GM12874 (cell line): ENCODE results near the gene CAMK2D.

ENCODE experiments used
- CTCF ChIP-seq: IDR thresholded peaks from 2 replicates; pipeline ENCODE4 v1.5.1; 2011; ENCODE audit warnings: low read depth, mild to moderate bottlenecking, control low read depth, low read length, moderate library complexity; ENCODE audit not compliant: insufficient read depth

CAMK2D gene

GRCh38 chr4:113586072-113586471 is 175.5 kb downstream of the CAMK2D start:
- no peak for TF ChIP-seq CTCF

GRCh38 chr4:113584407-113585150 is 177.0 kb downstream of the CAMK2D start:
- TF ChIP-seq CTCF, result no peak

- no peak for TF ChIP-seq CTCF
These were observed 178.8 kb downstream of the CAMK2D start for GRCh38 chr4:113582737-113583136.

- TF ChIP-seq CTCF, result no peak
These were observed 182.2 kb downstream of the CAMK2D start for GRCh38 chr4:113579360-113579759.

- no peak for TF ChIP-seq CTCF
These were observed 184.4 kb downstream of the CAMK2D start for GRCh38 chr4:113576947-113577678.

- TF ChIP-seq CTCF, result no peak
These were observed 186.1 kb downstream of the CAMK2D start for GRCh38 chr4:113575401-113575800.

GRCh38 chr4:113574636-113575103 is 186.9 kb downstream of the CAMK2D start:
- TF ChIP-seq CTCF, result no peak
